GM18511 (cell line): ENCODE results near the gene MT1B.
"Not testable (repeated sequence)": the region's sequence is repeated elsewhere in the genome, so short reads cannot be mapped to it uniquely, and the experiment has no call there.

Source experiments
- ATAC-seq: cut with Tn5 transposase; IDR thresholded peaks from one replicate; pipeline ENCODE4 v1.9.1; 2021; ENCODE audit warnings: mild to moderate bottlenecking, moderate library complexity; ENCODE audit not compliant: unreplicated experiment

MT1B gene

DNA sequence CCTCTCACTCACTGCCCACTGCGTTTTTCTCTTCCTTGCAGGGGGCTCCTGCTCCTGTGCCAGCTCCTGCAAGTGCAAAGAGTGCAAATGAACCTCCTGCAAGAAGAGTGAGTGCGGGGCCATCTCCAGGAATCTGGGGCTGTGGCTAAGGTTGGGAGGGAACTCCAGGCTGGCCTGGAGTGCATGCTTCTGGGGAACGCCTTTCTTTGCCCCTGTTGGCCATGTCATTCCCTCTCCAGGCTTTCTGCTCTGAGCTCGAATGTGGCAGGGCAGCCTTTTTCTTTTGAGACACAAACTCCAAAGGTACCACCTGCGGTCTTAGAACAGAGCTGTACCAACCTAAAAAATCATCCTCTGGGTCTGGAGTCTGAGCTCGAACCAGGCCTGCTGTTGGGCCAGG is 33.5 kb upstream of the MT1B start:
- ATAC-seq = no peak

DNA sequence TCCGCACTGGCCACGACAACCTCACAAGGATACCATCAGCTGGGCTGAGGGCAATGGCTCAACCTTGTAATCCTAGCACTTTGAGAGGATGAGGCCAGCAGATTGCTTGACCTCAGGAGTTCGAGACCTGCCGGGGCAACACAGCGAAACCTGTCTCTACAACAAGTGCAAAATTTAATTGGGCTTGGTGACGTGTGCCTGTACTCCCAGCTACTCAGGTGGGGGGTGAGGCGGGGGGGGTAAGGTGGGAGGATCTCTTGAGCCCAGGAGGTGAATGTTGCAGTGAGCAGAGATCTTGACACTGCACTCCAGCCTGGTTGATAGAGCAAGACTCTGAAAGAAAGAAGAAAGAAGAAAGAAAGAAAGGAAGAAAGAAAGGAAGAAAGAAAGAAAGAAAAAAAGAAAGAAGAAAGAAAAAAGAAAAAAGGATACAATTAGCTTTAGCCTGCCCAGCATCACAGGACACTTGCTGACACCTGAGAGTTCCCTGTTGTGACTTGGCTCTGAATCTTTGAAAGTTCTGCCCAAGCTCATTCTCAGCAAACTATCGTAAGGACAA is 31.3 kb upstream of the MT1B start:
- ATAC-seq = no peak

DNA sequence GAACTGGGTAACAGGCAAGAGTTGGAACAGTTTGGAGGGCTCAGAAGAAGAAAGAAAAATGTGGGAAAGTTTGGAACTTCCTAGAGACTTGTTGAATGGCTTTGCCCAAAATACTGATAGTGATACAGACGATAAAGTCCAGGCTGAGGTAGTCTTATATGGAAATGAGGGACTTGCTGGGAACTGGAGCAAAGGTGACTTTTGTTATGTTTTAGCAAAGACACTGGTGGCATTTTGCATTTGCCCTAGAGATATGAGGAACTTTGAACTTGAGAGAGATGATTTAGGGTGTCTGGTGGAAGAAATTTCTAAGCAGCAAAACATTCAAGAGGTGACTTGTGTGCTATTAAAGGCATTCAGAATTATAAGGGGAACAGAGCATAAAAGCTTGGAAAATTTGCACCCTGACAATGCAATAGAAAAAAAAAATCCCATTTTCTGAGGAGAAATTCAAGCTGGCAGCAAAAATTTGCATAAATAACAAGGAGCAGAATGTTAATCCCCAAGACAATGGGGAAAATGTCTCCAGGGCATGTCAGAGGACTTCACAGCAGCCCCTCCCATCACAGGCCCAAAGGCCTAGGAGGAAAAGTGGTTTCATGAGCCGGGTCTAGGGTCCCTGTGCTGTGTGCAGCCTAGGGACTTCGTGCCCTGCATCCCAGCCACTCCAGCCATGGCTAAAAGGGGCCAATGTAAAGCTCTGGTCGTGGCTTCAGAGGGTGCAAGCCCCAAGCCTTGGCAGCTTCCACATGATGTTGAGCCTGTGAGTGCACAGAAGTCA is 29.8 kb upstream of the MT1B start:
- ATAC-seq = not testable (repeated sequence)

DNA sequence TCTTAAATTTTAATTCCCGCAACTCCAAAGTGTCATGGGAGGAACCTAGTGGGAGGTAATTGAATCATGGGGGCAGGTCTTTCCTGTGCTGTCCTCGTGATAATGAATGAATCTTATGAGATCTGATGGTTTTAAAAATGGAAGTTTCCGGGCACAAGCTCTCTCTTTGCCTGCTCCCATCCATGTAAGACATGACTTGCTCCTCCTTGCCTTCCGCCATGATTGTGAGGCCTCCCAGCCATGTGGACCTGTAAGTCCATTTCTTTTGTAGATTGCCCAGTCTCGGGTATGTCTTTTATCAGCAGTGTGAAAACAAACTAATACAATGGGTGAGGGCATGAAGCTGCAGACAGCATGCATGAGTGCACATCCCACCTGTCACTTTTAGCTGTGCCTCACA is 28.5 kb upstream of the MT1B start:
- ATAC-seq = not testable (repeated sequence)

DNA sequence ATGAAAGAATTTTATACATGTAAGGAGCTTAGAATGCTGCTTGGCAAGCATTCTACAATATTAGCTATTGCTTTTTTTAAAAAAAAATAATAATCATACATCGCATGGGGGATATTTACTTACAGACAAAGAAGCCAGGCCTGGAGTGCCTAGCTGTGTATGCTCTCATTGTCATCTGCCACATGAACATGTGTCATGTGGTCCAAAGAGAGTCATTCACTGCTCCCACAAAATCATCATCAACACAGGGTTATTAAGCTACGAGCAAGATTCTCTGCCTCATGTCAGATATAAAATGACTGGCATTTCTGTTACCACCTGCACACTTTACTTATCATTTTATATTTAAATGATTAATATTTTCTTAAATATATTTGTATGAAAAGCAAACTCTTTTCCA is 28.0 kb upstream of the MT1B start:
- ATAC-seq = no peak

DNA sequence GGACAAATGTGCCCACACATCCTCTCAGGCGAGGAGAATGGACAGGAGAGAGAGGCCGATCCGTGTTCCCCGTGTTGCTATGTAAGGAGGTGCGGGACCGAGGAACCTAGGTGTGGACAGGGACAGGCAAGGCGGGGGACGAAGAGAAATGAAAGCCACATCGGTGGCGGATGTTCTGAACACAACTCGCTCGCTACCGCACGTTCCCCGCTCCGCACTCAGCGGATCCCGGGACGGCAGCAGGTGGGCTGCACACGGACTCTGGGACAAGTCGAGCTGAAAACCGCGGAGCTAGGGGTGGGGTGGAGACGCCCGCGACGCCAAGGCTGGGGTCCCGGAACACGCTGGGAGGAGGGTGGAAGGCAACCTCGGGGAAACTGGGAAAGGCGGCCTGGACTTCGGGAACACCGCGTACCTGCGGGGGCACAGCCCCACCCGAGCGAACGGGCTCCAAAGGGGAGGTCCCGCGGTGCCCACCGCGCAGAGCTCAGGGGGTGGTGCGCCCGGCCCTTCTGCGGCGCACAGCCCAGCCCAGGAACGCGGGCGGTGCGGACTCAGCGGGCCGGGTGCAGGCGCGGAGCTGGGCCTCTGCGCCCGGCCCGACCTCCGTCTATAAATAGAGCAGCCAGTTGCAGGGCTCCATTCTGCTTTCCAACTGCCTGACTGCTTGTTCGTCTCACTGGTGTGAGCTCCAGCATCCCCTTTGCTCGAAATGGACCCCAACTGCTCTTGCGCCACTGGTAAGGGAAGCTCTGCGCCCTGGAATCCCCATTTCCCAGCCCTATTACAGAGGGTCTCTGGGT is 26.3 kb upstream of the MT1B start, which contains the start of gene MT1E:
Gene MT1E (plus strand): TSS at position 642 of the 803 bp plus-strand sequence. CDS start 71 bp downstream, at position 713.
- peak; percentile 66 for ATAC-seq

DNA sequence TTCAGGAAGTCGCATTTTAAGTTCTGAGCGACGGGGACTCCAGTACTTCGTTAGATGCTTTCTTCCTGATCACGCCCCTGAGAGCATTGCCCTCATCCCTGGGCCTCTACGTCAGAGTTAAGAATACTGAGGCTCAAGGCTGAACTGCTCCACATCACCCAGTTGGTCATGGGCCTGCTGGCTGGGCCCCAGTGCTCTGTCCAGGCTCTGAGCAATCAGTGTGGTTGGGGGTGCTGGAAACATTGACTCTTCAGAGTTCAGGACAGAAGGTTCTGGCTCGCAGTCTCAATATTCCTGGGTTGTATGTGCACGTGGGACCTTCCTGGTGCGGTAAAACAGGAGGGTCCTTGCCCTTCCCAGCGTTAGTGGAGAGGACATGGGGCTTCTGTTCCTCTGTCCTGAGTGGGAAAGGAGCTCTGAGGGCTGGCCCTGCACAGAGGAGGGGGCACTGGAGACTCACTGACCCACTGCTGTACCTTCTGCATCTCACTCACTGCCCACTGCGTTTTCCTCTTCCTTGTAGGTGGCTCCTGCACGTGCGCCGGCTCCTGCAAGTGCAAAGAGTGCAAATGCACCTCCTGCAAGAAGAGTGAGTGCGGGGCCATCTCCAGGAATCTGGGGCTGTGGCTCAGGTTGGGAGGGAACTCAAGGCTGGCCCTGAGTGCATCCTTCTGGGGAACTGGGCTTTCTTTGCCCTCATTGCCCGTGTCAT is 25.6 kb upstream of the MT1B start:
- peak; percentile 12 for ATAC-seq

DNA sequence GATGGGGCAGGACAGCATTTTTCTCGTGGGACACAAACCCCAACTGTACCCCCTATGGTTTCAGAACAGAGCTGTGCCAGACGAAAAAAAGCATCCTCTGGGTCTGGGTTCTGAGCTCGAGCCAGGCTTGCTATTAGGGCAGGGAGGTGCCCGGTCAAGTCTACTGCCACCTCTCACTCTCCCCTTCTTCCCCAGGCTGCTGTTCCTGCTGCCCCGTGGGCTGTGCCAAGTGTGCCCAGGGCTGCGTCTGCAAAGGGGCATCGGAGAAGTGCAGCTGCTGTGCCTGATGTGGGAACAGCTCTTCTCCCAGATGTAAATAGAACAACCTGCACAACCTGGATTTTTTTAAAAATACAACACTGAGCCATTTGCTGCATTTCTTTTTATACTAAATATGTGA is 25.0 kb upstream of the MT1B start:
- ATAC-seq = no peak

DNA sequence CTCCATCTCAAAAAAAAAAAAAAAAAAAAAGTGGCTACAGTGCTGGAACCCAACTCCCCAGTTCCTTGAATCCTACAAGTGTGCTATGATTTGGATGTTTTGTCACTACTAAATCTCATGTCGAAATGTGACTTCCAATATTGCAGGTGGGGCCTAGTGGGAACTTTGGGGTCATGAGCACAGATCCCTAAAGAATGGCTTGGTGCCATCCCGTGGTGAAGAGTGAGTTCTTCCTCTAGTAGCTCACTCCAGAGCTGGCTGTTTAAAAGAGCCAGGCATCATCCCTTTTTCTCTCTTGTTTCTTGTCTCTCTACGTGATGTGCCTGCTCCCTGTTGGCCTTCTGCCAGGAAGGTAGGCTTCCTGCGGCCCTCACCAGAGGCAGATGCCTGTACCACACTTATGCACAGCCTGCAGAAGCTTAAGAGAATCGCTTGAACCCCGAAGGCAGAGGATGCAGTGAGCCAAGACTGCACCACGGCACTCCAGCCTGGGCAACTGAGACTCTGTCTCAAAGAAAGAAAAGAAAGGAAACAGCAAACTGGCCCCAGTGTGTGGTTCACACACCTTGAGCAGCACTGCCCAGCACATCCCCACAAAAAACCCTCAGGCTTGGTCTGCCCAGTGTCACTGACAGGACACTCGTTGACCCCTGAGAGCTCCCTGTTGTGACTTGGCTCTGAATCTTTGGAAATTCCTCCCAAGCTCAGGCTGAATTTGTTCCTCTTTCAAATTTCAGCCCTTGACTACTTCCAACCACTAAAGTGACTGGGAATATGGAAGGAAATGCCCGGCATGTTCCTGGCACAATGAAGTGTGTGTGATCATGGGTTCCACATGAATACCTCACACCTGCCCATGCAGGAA is 23.0 kb upstream of the MT1B start:
- ATAC-seq = no peak

DNA sequence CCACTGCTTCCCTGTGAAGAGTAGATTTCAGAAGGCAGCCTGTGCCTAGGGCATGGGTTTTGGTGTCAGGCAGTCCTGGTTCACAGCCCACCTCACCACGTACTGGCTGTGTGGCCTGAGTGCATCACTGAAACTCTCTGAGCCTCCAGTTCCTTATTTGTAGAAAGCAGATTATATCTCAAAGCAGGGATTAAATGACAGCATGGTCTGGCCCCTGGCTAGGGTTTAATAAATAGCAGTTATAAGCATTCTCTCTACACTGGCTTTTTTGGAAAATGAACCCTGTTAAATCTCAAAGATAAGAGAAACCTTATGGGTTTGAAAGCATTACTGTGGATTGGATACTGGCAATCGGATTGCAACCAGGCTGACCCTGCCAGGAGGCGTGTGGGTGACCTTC is 22.2 kb upstream of the MT1B start:
- ATAC-seq = no peak

DNA sequence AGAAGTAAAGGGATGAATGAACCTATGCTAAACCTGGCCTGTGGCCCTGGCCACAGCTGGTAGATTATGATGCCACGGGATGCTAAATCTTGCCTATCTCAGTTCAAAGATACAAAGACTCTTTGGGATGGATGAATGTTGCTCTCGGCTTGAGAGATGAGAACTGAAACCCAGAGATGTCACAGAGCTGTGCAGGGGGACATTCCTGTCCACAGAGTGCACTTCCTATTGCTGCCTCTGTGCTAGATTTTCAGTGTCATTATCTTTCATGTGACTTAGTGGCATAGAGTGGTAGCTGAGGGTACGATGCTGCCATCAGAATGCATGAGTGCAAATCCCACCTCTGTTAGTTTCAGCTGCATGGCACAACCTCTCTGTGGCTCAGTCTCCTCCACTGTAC is 21.6 kb upstream of the MT1B start:
- peak; percentile 86 for ATAC-seq

DNA sequence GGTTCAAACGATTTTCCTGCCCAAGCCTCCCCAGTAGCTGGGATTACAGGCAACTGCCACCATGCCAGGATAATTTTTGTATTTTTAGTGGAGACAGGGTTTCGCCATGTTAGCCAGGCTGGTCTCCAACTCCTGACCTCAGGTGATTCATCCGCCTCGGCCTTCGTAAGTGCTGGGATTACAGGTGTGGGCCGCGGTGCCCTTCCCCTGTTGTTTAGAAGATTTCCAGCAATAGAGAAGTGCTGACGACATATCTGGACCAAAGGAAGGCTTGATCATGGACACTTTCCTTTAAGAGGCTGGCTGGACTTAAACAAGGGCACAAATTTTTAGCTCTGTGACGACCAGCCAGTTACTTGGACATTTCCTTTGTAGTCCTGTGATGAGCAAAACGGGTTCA is 20.5 kb upstream of the MT1B start:
- no peak for ATAC-seq

DNA sequence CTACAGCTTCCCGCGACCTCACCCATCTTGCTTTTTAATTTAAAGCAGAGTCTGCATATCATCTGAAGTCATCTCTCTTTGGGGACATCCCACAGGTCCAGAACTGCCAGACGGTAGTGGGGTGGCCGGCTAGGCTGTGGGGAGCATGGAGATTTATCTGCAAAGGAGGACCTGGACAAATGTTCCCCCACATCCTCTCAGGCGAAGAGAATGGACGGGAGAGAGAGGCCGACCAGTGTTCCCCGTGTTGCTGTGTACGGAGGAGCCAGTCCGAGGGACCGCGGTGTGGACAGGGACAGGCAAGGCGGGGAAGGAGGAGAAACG is 19.9 kb upstream of the MT1B start:
- ATAC-seq = no peak

DNA sequence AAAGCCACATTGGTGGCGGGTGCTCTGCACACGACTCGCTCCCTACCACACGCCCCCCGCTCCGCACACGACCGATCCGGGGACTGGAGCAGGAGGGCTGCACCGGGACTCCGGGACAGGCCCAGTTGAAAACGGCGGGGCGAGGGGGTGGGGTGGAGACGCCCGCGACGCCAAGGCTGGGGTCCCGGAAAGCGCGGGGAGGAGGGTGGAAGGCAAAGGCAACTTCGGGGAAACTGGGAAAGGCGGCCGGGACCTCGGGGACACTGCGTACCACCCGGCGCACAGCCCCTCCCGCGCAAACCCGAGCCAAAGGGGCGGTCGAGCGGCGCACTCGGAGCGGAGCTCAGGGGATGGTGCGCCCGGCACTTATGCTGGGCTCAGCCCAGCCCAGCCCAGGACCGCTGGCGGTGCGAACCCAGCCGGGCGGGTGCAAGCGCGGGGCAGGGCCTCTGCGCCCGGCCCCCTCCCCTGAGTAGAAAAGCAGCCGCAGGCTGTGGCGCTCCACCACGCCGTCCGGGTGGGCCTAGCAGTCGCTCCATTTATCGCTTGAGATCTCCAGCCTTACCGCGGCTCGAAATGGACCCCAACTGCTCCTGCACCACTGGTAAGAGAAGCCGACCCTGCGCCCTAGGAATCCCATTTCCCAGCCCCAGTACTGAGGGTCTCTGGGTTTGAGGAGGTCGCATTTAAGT is 19.4 kb upstream of the MT1B start, which contains the start of gene MT1M:
Gene MT1M (plus strand): TSS at position 504 of the 692 bp plus-strand sequence. CDS start 73 bp downstream, at position 577.
- no peak for ATAC-seq

DNA sequence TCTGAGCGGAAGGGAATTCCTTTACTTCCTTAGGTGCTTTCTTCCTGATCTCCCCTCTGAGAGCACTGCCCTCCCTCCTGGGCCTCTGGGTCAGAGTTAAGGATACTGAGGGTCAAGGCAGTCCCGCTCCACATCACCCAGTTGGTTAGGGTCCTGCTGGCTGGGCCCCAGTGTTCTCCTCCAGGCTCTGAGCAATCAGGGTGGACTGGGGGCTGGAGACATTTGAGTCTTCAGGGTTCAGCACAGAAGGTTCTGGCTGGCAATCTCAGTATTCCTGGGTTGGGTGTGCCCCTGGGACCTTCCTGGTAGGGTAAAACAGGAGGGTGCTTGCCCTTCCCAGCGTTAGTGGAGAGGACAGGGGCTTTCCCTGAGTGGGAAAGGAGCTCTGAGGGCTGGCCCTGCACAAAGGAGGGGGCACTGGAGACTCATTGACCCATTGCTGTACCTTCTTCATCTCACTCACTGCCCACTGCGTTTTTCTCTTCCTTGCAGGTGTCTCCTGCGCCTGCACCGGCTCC is 18.8 kb upstream of the MT1B start:
- no peak for ATAC-seq

DNA sequence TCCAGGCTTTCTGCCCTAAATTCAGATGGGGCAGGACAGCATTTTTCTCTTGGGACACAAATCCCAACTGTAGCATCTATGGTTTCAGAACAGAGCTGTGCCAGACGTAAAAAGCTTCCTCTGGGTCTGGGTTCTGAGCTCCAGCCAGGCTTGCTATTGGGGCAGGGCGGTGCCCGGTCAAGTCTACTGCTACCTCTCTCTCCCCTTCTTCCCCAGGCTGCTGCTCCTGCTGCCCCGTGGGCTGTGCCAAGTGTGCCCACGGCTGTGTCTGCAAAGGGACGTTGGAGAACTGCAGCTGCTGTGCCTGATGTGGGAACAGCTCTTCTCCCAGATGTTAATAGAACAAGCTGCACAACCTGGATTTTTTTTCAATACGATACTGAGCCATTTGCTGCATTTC is 18.2 kb upstream of the MT1B start:
- ATAC-seq = no peak

DNA sequence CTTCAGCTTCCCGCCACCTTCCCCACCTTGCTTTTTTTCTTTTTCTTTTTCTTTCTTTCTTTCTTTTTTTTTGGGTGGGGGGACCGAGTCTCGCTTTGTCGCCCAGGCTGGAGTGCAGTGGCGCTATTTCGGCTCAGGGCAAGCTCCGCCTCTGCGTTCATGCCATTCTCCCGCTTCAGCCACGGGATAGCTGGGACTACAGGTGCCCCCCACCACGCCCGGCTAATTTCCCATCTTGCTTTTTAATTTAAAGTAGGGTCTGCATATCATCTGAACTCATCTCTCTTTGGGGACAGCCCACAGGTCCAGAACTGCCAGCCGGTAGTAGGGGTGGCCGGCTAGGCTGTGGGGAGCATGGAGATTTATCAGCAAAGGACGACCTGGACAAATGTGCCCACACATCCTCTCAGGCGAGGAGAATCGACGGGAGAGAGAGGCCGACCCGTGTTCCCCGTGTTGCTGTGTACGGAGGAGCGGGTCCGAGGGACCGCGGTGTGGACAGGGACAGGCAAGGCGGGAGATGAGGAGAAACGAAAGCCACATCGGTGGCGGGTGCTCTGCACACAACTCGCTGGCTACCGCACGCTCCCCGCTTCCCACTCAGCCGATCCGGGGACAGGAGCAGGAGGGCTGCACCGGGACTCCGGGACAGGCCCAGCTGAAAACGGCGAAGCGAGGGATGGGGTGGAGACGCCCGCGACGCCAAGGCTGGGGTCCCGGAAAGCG is 16.8 kb upstream of the MT1B start:
- no peak for ATAC-seq

DNA sequence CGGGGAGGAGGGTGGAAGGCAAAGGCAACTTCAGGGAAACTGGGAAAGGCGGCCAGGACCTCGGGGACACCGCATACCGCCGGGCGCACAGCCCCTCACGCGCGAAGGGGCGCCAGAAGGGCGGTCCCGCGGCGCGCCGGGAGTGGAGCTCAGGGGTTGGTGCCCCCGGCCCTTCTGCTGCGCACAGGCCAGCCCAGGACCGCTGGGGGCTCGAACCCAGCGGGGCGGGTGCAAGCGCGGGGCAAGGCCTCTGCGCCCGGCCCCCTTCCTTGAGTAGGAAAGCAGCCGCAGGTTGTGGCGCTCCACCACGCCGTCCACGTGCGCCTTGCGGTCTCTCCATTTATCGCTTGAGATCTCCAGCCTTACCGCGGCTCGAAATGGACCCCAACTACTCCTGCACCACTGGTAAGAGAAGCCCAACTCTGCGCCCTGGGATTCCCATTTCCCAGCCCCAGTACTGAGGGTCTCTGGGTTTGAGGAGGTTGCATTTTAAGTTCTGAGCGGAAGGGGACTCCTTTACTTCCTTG is 16.2 kb upstream of the MT1B start:
- no peak for ATAC-seq
